A673 (cell line): Measurements from ENCODE around the gene CRP. TPM values are rescaled to one million over a fixed set of nuclear protein-coding genes. Genes with fewer than 3 reads are reported as not detected.

Experiments used
- BruUV-seq: library from RNA; stranded (reverse); fragments of 400-500 nt; replicated peaks from 2 replicates; lab custom pipeline; 2021; lab: Mats Ljungman, UMichigan
- CTCF ChIA-PET: fragments of 300-600 bp; sonication (Branson Sonifier 250); formaldehyde crosslinking; loops from one replicate; lab custom pipeline; 2022; ENCODE audit warnings: antibody characterized with exemption; lab: Charles Lee
- POLR2A ChIA-PET: fragments of 300-600 bp; sonication (Branson Sonifier 250); formaldehyde crosslinking; loops from one replicate; lab custom pipeline; 2022; ENCODE audit warnings: antibody characterized with exemption; ENCODE audit not compliant: low non-redundant PET; lab: Charles Lee
- DNase-seq: peaks from one replicate; pipeline ENCODE4 v3.0.0-alpha.2; 2015; ENCODE audit warnings: low spot score
- H3K27ac ChIP-seq: fragments of 200-600 bp; sonication (generic); 2 replicates; pipeline ENCODE4 v1.5.1; 2016; ENCODE audit warnings: mixed run types, low read depth, mild to moderate bottlenecking, mixed read lengths, antibody characterized with exemption, low read length; ENCODE audit not compliant: poor library complexity, severe bottlenecking
- H3K27me3 ChIP-seq: fragments of 200-600 bp; sonication (generic); replicated peaks from 2 replicates; pipeline ENCODE4 v1.6.1; 2017; ENCODE audit warnings: mixed run types, low read depth, mild to moderate bottlenecking, mixed read lengths, antibody characterized with exemption, low read length; ENCODE audit not compliant: insufficient read depth, poor library complexity
- H3K36me3 ChIP-seq: fragments of 200-600 bp; sonication (generic); 2 replicates; pipeline ENCODE4 v1.6.1; 2016; ENCODE audit warnings: mixed run types, mild to moderate bottlenecking, mixed read lengths, antibody characterized with exemption, low read length; ENCODE audit not compliant: insufficient read depth, poor library complexity, severe bottlenecking
- H3K4me1 ChIP-seq: fragments of 200-600 bp; sonication (generic); 2 replicates; pipeline ENCODE4 v1.6.1; 2017; ENCODE audit warnings: mixed run types, mild to moderate bottlenecking, mixed read lengths, antibody characterized with exemption, low read length; ENCODE audit not compliant: insufficient read depth, poor library complexity, severe bottlenecking
- H3K4me3 ChIP-seq: fragments of 200-600 bp; sonication (generic); 2 replicates; pipeline ENCODE4 v1.5.1; 2016; ENCODE audit warnings: low read depth, mixed run types, mild to moderate bottlenecking, mixed read lengths, low read length; ENCODE audit not compliant: poor library complexity, severe bottlenecking
- H3K9me3 ChIP-seq: fragments of 200-600 bp; sonication (generic); 2 replicates; pipeline ENCODE4 v1.6.1; 2016; ENCODE audit warnings: mixed run types, low read depth, mild to moderate bottlenecking, mixed read lengths, antibody characterized with exemption, low read length; ENCODE audit not compliant: poor library complexity, severe bottlenecking
- CTCF ChIP-seq: fragments of 300-800, 200-600 bp; sonication (generic); conservative IDR thresholded peaks from 2 replicates; pipeline ENCODE4 v1.5.1; 2017; ENCODE audit warnings: low read depth, mild to moderate bottlenecking, antibody characterized with exemption, low read length, moderate library complexity, mixed read lengths
- EZH2 ChIP-seq: fragments of 200-600 bp; sonication (generic); IDR thresholded peaks from 2 replicates; pipeline ENCODE4 v1.6.1; 2017; ENCODE audit warnings: borderline replicate concordance, low read depth, mild to moderate bottlenecking, mixed read lengths, antibody characterized with exemption, low read length; ENCODE audit not compliant: poor library complexity, severe bottlenecking
- intact Hi-C: fragments of 100-400 bp; cut with micrococcal nuclease; formaldehyde crosslinking; loops from one replicate; pipeline ENCODE4 v1.10.0; 2022; ENCODE audit not compliant: unreplicated experiment
- total RNA-seq: library from RNA; stranded (reverse); gene quantifications from 2 replicates; pipeline ENCODE4 v1.2.3, GENCODE V29; 2021

Gene CRP
- total RNA-seq, 1 experiment from 2014 or later: not detected

DNA sequence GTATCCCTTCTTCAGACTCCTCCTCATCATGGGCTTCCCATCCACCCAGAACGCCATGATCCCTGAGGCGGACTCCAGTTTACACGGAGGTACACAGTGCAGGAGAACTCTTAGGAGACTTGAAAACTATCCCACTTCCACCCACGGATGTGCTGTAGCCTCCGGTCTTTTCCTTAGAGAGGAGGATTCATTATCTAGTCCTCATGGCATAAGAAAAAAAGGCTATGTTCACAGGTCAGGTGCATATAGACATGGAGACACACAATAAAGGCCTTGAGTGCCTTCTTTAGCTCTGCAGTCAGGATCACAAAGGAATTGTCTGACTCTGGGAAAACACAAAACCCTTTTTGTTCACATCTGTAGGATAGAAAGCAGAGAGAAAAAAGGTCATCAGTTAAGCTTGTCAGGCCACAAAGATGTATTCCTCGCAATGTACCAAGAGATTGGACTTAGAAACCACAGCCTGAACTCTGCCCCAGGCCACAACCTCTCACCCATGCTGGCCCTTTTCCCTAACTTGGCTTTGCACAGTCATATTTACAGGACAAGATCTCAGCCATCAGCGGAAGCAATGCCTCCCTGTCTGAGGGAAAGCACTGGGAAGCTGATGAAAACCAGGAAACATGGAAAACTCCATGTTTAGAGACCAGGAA, 9.0 kb downstream of the CRP start:
- ChIA-PET POLR2A (no interaction called here), CTCF (no interaction called here)
- Histone ChIP-seq H3K27me3 (peaks cover 5% of the 10 kb centered on the region), H3K4me1 (no peaks in the 10 kb centered on the region), H3K27ac (no peak overlapping the region), H3K36me3 (no peaks in the 10 kb centered on the region), H3K9me3 (no peaks in the 10 kb centered on the region), H3K4me3 (no peak overlapping the region)
- no peak for DNase-seq
- BruUV-seq: no TSS peak
- intact Hi-C loops: no loop called here
- TF ChIP-seq CTCF: no peak
- TF ChIP-seq EZH2: no peak

GRCh38 chr1:159704481-159704880, 9.9 kb downstream of the CRP start:
- Histone ChIP-seq H3K27ac (no peak overlapping the region), H3K4me3 (no peak overlapping the region), H3K4me1 (no peaks in the 10 kb centered on the region), H3K9me3 (no peaks in the 10 kb centered on the region), H3K36me3 (no peaks in the 10 kb centered on the region), H3K27me3 (peaks cover 7% of the 10 kb centered on the region)
- no peak for DNase-seq
- no TSS peak for BruUV-seq
- CTCF ChIA-PET: no interaction called here
- intact Hi-C loops: no loop called here
- TF ChIP-seq CTCF: no peak
- no peak for TF ChIP-seq EZH2
- POLR2A ChIA-PET: no interaction called here

GRCh38 chr1:159700312-159700711, 14.1 kb downstream of the CRP start:
- intact Hi-C loops: no loop called here
- Histone ChIP-seq H3K9me3 (no peaks in the 10 kb centered on the region), H3K4me3 (no peak overlapping the region), H3K27ac (no peak overlapping the region), H3K27me3 (peaks cover 47% of the 10 kb centered on the region), H3K36me3 (no peaks in the 10 kb centered on the region), H3K4me1 (no peaks in the 10 kb centered on the region)
- no TSS peak for BruUV-seq
- ChIA-PET CTCF (no interaction called here), POLR2A (no interaction called here)
- no peak for DNase-seq
- no peak for TF ChIP-seq EZH2
- TF ChIP-seq CTCF: no peak
